GM11168 (cell line): ENCODE data around the gene AMDHD1.

Source experiments
- in situ Hi-C: fragments of 300-500 bp; cut with MboI; formaldehyde crosslinking; loops from one replicate; pipeline ENCODE4 v1.12.0; 2022; ENCODE audit warnings: low sequenced_read_pairs; ENCODE audit not compliant: unreplicated experiment

The AMDHD1 gene

DNA sequence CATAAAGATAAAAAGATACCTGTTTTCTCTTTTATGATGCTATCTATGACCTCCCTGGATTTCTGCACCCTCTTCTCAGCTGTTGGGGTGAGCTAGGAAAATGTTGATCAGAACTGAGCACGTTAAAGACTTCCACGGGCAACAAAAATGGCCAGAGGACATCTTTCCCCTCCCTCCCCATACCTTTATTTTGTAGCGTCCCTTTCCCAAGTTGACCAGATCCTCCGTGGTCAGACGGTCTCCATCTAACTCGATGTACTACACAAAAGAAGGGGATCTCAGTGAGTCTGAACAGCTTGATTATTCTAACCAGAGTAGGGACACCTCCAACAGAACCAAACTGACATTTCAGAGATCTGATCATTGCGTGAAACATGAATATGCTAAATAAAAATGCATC lies 50.8 kb downstream of the AMDHD1 start:
- in situ Hi-C loops = no loop called here

DNA sequence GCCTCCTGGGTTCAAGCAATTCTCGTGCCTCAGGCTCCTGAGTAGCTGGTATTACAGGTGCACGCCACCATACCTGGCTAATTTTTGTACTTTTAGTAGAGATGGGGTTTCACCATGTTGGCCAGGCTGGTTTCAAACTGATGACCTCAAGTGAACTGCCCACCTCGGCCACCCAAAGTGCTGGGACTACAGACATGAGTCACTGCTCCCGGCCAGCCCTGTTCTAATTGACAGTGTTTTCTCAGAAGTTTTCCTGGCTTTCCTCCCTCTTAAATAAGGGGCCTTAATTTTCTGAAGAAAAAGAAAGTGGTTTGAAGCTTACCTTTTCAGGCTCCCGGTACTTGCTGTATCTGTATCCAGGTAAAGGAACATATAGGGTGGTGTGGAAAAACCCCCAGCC lies 51.3 kb downstream of the AMDHD1 start:
- in situ Hi-C loops = no loop called here

DNA sequence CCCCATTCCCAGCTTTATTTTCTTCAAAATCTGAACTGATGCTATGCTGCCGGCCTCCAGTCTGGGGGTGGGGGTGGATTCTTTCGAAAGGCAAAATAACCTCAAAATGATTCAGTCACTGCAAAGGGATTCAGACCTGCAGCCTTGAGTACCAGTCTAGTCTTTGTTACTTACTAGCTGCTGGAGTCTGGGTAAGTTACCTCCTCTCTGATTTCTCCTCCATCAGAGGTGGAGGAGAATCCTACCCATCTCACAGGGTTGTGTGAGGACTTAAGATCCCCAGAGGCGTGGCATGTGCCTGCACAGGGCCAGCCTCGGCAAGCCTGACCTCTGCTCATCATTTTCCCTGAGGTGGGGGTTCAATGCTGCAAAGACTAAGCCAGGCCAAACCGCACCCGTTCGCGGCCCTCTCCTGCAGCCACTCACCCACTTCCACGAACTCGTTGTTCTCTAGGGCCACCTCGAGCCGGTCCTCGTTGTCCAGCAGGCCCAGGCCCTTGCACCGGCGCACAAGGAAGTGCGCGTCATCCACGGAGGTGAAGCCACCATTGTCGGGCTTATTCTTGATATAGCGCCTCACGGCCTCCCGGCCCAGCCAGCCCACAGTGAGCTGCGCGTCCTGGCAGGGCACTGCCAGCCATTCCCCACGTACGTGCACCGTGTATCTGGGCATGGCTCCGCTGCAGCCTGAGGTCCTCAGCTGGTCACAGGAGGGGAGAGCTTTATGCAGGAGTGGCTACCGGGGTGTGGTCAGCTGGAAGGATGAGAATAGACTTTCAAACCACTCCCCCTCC lies 52.3 kb downstream of the AMDHD1 start:
- in situ Hi-C loops = no loop called here

DNA sequence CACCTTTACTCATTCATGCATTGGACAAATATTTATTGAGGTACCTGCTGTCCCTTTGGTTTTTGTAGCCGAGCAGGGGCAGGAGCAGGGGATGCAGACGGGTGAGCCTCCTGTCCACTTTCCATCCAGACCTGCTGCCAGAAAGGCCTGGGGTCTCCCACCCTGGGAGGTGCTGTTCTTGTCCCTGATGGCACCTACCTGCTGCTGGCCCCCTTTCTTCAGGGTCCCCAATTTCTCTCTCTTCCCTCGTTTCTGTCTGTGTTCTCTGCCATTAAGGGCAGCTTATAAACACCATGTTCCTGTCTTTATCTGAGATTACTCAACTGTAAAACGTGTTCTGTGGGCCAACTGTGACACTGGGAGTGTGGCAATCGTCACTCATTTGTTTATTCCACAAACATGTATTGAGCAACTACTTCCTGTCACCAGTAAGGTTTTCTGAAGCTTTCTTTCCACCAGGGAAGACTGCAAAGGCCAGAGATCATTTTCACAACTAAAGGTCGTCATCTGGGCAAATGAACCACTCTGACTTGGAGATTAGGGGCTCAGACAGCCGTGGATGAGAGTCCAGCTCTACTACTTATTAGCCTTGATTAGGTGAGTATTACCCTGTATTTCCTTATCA lies 53.0 kb downstream of the AMDHD1 start, which contains the start of gene HAL:
Gene HAL (minus strand): TSS at position 311 of the 625 bp plus-strand sequence. CDS start 434 bp downstream, outside the sequence.
- in situ Hi-C loops = no loop called here

DNA sequence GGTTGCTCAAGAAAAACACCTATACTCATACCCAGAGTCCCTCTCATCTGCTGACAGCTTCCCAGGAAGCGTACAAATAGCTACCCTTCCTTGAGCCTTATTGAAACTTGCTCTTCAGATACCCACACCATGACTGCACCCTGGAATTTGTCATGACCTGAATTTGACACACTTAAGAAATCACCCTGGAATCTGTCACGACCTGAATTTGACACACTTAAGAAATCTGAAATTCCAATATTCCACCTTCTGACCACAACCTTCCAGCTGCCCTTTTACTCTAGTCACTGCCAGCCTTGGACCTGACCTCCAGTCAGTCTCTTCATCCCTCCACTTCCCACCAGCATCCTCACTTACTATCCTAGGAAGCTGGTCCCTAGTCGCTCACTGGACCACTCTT lies 54.1 kb downstream of the AMDHD1 start:
- in situ Hi-C loops = no loop called here

DNA sequence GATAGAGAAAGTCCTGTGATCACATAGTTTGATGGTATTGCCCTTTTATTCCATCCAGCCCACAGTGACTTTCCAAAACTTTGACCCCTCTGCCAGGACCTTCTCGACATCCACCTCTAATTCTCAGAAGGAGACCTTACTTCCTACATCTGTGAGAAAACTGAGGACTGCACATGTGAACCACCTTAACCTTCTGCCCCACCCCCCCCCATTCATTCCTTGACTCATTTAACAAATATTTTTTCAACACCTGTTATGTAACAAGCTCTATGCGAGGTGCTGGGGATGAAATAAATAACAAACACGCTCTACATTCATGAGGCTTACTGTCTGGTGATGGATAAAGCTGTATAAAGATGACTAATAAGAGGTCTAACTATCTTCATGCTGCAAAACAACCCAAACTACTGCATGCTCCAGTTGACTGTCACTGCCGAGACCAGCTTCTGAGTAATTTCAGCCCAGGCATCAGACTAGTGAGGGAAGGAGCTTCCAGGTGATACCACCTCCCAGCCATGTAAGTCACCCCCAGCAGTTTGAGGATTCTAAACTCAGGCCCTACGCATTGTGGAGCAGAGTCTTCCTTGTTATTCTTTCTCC lies 54.9 kb downstream of the AMDHD1 start:
- in situ Hi-C loops = no loop called here

DNA sequence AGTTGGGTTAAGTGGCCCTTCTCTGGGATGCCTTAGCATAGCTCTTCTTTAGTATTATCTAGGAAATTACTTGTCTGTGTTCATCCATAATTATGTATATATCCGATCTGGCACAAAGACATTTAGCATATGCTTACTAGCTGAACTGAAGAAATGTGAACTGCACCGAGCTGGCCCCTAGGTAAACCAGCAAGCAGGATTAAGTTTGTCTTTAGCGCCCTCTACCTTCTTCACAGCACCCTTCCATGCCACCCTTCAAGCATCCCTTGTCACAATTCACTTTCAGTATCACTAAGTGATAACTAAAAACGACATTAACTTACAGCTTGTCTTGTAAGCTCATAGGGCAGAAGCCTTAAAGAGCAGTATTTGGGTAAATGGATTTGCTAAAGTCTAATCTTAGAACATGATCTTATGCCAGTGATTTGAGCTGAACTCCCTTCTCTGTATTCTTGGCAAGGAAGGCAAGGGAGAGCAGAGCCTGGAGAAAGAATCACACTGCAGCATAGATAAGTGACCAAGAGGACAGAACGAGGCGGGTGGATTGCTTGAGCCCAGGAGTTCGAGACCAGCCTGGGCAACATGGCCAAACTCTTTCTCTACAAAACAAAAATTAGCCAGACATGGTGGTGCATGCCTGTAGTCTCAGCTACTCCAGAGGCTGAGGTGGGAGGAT lies 55.6 kb downstream of the AMDHD1 start:
- in situ Hi-C loops = no loop called here

DNA sequence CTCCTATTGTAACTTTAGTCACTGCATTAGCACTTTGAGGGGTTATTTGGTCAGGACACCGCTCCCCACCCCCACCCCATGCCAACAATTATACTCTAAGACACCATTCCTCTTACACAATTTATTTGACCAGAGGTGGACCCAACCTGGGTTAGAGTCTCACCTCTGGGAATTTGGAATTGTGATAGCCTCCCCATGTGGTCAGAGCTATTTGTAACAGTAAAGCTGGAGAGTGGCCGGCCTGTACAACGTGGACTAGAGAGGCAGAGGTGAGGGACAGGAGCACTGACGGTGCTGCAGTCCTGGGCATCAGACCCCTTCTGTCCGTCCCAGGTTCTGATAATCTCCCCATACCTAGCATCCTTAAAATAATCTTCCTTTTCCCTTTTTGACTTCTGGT lies 56.4 kb downstream of the AMDHD1 start:
- in situ Hi-C loops = no loop called here

DNA sequence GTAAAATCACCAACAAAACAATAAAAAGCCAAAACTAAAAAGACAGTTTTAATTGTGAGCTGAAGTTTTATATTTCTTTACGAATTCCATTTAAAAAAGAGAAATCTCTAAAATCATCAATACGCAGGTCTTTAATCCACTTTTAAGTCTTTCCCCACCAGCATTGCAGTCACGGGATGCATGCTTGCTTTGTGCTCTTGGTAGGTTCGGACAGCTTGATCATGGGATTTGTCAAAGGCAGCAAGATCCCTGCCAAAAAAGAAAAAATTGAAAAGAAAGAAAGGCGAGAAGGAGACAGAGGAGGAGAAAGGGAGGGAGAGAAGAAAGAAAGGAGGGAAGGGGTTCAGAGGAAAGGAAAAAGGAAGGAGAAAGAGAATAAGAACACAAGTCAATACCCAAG lies 57.7 kb downstream of the AMDHD1 start:
- in situ Hi-C loops = no loop called here

DNA sequence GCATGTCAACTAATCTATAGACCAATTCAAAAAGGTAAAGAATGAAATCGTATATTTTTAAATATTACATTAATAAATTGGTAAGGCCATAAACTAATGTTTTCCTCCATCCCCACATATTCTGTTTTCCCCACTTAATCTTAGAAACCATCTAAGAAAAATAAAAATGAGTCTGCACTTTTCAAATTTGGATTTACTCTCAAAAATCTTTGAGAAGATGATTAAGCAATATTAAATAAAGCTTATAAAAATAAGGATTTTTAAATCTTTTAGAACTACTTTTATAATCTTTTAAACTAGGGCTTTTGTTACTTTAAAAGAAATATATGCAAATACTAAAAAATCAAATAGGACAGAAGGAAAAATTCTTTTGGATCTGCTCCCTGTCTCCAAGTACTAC lies 63.6 kb downstream of the AMDHD1 start:
- in situ Hi-C loops = no loop called here

DNA sequence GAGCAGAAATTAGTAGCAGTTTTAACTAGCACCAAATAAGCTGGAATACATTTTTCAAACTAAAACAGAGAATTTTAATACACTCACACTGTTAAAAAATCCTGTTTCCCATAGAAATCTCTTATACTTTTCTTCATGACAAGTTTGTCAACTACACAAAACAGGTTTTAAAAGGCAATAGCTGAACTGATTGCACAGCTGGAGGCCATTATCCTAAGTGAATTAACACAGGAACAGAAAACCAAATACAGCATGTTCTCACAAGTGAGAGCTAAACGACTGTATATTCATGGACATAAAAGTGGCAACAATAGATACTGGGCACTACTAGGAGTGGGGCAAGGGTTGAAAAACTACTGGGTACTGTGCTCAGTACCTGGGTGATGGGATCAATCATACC lies 64.6 kb downstream of the AMDHD1 start:
- in situ Hi-C loops = no loop called here

DNA sequence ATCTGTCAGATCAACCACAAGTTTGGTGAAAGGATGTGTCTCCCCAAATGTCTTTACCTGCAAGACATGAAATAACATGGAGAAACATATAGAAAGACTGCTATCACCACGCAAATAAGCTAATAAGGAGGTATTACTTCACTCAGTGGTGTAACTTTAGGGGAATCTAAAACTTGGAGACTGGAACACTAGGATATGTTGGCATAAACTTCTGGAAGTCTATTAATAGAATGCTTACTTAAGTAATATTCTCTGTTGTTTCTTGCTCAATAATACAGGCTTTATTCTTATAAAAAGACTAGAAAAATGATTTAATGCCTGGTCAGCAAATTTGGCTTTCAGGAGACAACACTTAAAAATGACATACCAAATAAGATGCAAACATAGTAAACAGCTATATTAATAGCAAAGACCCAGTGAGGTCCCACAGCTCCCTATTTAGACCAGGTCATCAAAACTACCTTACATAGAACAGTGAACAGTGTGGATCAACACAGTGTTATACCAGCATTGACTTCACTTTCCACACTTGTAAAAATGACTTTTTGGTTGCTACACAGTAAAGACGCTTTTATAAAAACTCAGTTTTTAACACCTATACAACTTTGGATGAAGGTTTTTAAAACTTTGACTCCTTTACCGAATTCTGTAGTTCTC lies 71.9 kb downstream of the AMDHD1 start:
- in situ Hi-C loops = loop anchor here (10.0 kb wide), 1 partner anchor 100 kb away; no protein-coding TSS in a partner anchor

DNA sequence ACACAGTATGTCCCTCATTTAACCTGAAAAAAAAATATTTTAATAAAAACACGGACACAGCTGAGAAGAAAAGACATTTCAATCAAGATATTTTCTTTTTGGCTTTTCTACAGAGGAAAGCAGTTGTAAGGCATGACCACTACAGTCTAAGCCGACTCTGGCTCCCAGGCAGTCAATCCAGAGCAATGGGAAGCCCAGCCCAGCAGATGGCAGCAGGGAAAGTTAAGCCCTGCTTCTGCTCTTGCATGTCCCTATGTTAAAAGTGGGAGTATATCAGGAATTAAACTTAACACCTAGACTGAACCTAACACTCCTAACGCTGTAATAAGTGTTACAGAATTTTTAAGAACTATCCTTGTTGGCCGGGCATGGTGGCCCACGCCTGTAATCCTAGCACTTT lies 72.5 kb downstream of the AMDHD1 start:
- in situ Hi-C loops = loop anchor here (10.0 kb wide), 1 partner anchor 101 kb away; no protein-coding TSS in a partner anchor
